ENCODE data around the gene ATAD5.

- TF ChIP-seq REST (IDR thresholded peaks at IDR 0.05; ENCODE audit: insufficient read depth in 1 of 2, low read depth in 2 of 2, low read length in 2 of 2) (no peak), TAF1 (IDR thresholded peaks at IDR 0.05; ENCODE audit: borderline replicate concordance, insufficient read depth, low read length) (no peak), SIN3A (IDR thresholded peaks at IDR 0.05; ENCODE audit: borderline replicate concordance, insufficient read depth, low read length) (no peak)
Measured at GRCh38 chr17:30782206-30782605, 49.6 kb upstream of the ATAD5 start.

Measured in PFSK-1 (cell line).